Effector memory CD4-positive, alpha-beta T cell (primary cell): Measurements from ENCODE around the gene DSCAML1.

Experiments used
- DNase-seq, 3 donors: peaks; one replicate each; pipeline ENCODE4 v3.0.0-alpha.2; 2020
- H3K27ac ChIP-seq: 2 replicates; pipeline ENCODE4 v1.7.0; 2013; ENCODE audit warnings: mild to moderate bottlenecking, low read length, moderate library complexity; ENCODE audit not compliant: insufficient read depth, poor library complexity, severe bottlenecking
- H3K27me3 ChIP-seq: replicated peaks from 2 replicates; pipeline ENCODE4 v1.7.0; 2013; ENCODE audit warnings: mild to moderate bottlenecking, low read length; ENCODE audit not compliant: insufficient read depth, control insufficient read depth, poor library complexity, severe bottlenecking
- H3K36me3 ChIP-seq: 2 replicates; pipeline ENCODE4 v1.7.0; 2013; ENCODE audit warnings: mild to moderate bottlenecking, low read length, moderate library complexity; ENCODE audit not compliant: control insufficient read depth, insufficient read depth
- H3K4me1 ChIP-seq: 2 replicates; pipeline ENCODE4 v1.7.0; 2013; ENCODE audit warnings: low read length, mild to moderate bottlenecking; ENCODE audit not compliant: control insufficient read depth, insufficient read depth, poor library complexity, severe bottlenecking
- H3K4me3 ChIP-seq: 2 replicates; pipeline ENCODE4 v1.7.0; 2013; ENCODE audit warnings: low read length, low read depth, mild to moderate bottlenecking; ENCODE audit not compliant: insufficient read depth, poor library complexity, severe bottlenecking
- H3K9me3 ChIP-seq: 2 replicates; pipeline ENCODE4 v1.7.0; 2013; ENCODE audit warnings: mild to moderate bottlenecking, low read length, moderate library complexity; ENCODE audit not compliant: control insufficient read depth

DSCAML1 gene

GRCh38 chr11:117518455-117518854 lies 278.6 kb downstream of the DSCAML1 start:
- Histone ChIP-seq H3K27me3 (no peaks in the 10 kb centered on the region), H3K27ac (no peak overlapping the region), H3K36me3 (no peaks in the 10 kb centered on the region), H3K4me1 (no peaks in the 10 kb centered on the region), H3K9me3 (no peaks in the 10 kb centered on the region), H3K4me3 (no peak overlapping the region)
- DNase-seq, result no peak

- Histone ChIP-seq H3K9me3 (no peaks in the 10 kb centered on the region), H3K27ac (no peak overlapping the region), H3K4me3 (no peak overlapping the region), H3K36me3 (no peaks in the 10 kb centered on the region), H3K27me3 (no peaks in the 10 kb centered on the region), H3K4me1 (no peaks in the 10 kb centered on the region)
- DNase-seq, result no peak
Observed at GRCh38 chr11:117517097-117517496, 279.9 kb downstream of the DSCAML1 start.

GRCh38 chr11:117515892-117516787 lies 280.9 kb downstream of the DSCAML1 start:
- Histone ChIP-seq H3K4me3 (no peak overlapping the region), H3K36me3 (no peaks in the 10 kb centered on the region), H3K27me3 (no peaks in the 10 kb centered on the region), H3K4me1 (no peaks in the 10 kb centered on the region), H3K9me3 (no peaks in the 10 kb centered on the region), H3K27ac (no peak overlapping the region)
- no peak for DNase-seq

GRCh38 chr11:117514256-117514655 lies 282.8 kb downstream of the DSCAML1 start:
- DNase-seq, result no peak
- Histone ChIP-seq H3K36me3 (no peaks in the 10 kb centered on the region), H3K9me3 (no peaks in the 10 kb centered on the region), H3K27ac (no peak overlapping the region), H3K4me3 (no peak overlapping the region), H3K27me3 (no peaks in the 10 kb centered on the region), H3K4me1 (no peaks in the 10 kb centered on the region)

- H3K36me3 ChIP-seq, result no peaks in the 10 kb centered on the region
- no peak overlapping the region for H3K4me3 ChIP-seq
- H3K27me3 ChIP-seq, result no peaks in the 10 kb centered on the region
- no peak overlapping the region for H3K27ac ChIP-seq
- H3K4me1 ChIP-seq, result no peaks in the 10 kb centered on the region
- no peak for DNase-seq
- no peaks in the 10 kb centered on the region for H3K9me3 ChIP-seq
Observed at GRCh38 chr11:117513666-117514065, 283.4 kb downstream of the DSCAML1 start.

GRCh38 chr11:117511931-117512539 lies 285.0 kb downstream of the DSCAML1 start:
- DNase-seq, result no peak
- H3K27me3 ChIP-seq, result no peaks in the 10 kb centered on the region

GRCh38 chr11:117511483-117511930 lies 285.5 kb downstream of the DSCAML1 start:
- Histone ChIP-seq H3K9me3 (no peaks in the 10 kb centered on the region), H3K27me3 (no peaks in the 10 kb centered on the region), H3K27ac (no peak overlapping the region), H3K36me3 (no peaks in the 10 kb centered on the region), H3K4me3 (no peak overlapping the region), H3K4me1 (no peaks in the 10 kb centered on the region)
- DNase-seq, result no peak

More at GRCh38 chr11:117511931-117512539, 285.0 kb downstream of the DSCAML1 start:
- H3K27ac ChIP-seq, result no peak overlapping the region
- H3K9me3 ChIP-seq, result no peaks in the 10 kb centered on the region
- no peak overlapping the region for H3K4me3 ChIP-seq
- H3K4me1 ChIP-seq, result no peaks in the 10 kb centered on the region
- no peaks in the 10 kb centered on the region for H3K36me3 ChIP-seq

GRCh38 chr11:117510646-117511045 lies 286.4 kb downstream of the DSCAML1 start:
- H3K36me3 ChIP-seq, result no peaks in the 10 kb centered on the region
- no peaks in the 10 kb centered on the region for H3K9me3 ChIP-seq
- H3K27me3 ChIP-seq, result no peaks in the 10 kb centered on the region
- H3K4me3 ChIP-seq, result no peak overlapping the region
- no peak for DNase-seq
- H3K27ac ChIP-seq, result no peak overlapping the region
- no peaks in the 10 kb centered on the region for H3K4me1 ChIP-seq

- DNase-seq, result no peak
- H3K4me3 ChIP-seq, result no peak overlapping the region
- H3K4me1 ChIP-seq, result no peaks in the 10 kb centered on the region
- H3K36me3 ChIP-seq, result no peaks in the 10 kb centered on the region
- H3K27me3 ChIP-seq, result no peaks in the 10 kb centered on the region
- H3K9me3 ChIP-seq, result no peaks in the 10 kb centered on the region
- no peak overlapping the region for H3K27ac ChIP-seq
Observed at GRCh38 chr11:117509543-117509942, 287.5 kb downstream of the DSCAML1 start.

- no peak overlapping the region for H3K4me3 ChIP-seq
- H3K27ac ChIP-seq, result no peak overlapping the region
- H3K36me3 ChIP-seq, result no peaks in the 10 kb centered on the region
- DNase-seq, result no peak
- H3K27me3 ChIP-seq, result no peaks in the 10 kb centered on the region
- no peaks in the 10 kb centered on the region for H3K4me1 ChIP-seq
- no peaks in the 10 kb centered on the region for H3K9me3 ChIP-seq
Observed at GRCh38 chr11:117506971-117507370, 290.0 kb downstream of the DSCAML1 start.
